Chondrocyte (in vitro differentiated cells): Measurements from ENCODE around the gene TMPRSS9. TPM values are rescaled to one million over a fixed set of nuclear protein-coding genes. Genes with fewer than 3 reads are reported as not detected.
"Not testable (repeated sequence)": the region's sequence is repeated elsewhere in the genome, so short reads cannot be mapped to it uniquely, and the experiment has no call there.

ENCODE experiments used
- DNase-seq: peaks from one replicate; pipeline ENCODE4 v3.0.0; 2021; ENCODE audit warnings: mixed read lengths, low spot score
- H3K27ac Mint-ChIP-seq: one replicate; pipeline ENCODE4 v1.8.0; 2021; ENCODE audit warnings: mild to moderate bottlenecking, moderate library complexity, mixed read lengths; ENCODE audit not compliant: unreplicated experiment
- H3K27me3 Mint-ChIP-seq: 2 replicates; pipeline ENCODE4 v1.8.0; 2021; ENCODE audit warnings: low read depth, mixed read lengths
- H3K36me3 Mint-ChIP-seq: 2 replicates; pipeline ENCODE4 v1.8.0; 2021; ENCODE audit warnings: low read depth, mixed read lengths
- H3K4me1 Mint-ChIP-seq: 2 replicates; pipeline ENCODE4 v1.8.0; 2021; ENCODE audit warnings: low read depth, mild to moderate bottlenecking, mixed read lengths
- H3K4me3 Mint-ChIP-seq: one replicate; pipeline ENCODE4 v1.8.0; 2021; ENCODE audit warnings: mild to moderate bottlenecking, moderate library complexity, mixed read lengths; ENCODE audit not compliant: unreplicated experiment
- H3K9me3 Mint-ChIP-seq: 2 replicates; pipeline ENCODE4 v1.8.0; 2021; ENCODE audit warnings: low read depth, mixed read lengths
- total RNA-seq: library from RNA; stranded (reverse); gene quantifications from 3 replicates; pipeline ENCODE4 v1.2.1, GENCODE V29; 2021
- TF ChIP-seq, protein P1 (sequence below): fragments of 200-600 bp; sonication (generic); IDR thresholded peaks from 2 replicates; pipeline ENCODE4 v1.5.0; 2021; ENCODE audit warnings: antibody characterized with exemption, mild to moderate bottlenecking, moderate library complexity

Gene TMPRSS9
- total RNA-seq, 1 donor from 2014 or later: 0.15 TPM

GRCh38 chr19:2454962-2455850, 95.1 kb downstream of the TMPRSS9 start:
- DNase-seq: no peak
- Mint-ChIP-seq H3K36me3 (no peaks in the 10 kb centered on the region), H3K27me3 (no peaks in the 10 kb centered on the region), H3K27ac (peak overlapping the region; percentile 22), H3K9me3 (no peaks in the 10 kb centered on the region), H3K4me3 (peak overlapping the region; percentile 78), H3K4me1 (peaks cover 16% of the 10 kb centered on the region)
- TF ChIP-seq, protein P1, sequence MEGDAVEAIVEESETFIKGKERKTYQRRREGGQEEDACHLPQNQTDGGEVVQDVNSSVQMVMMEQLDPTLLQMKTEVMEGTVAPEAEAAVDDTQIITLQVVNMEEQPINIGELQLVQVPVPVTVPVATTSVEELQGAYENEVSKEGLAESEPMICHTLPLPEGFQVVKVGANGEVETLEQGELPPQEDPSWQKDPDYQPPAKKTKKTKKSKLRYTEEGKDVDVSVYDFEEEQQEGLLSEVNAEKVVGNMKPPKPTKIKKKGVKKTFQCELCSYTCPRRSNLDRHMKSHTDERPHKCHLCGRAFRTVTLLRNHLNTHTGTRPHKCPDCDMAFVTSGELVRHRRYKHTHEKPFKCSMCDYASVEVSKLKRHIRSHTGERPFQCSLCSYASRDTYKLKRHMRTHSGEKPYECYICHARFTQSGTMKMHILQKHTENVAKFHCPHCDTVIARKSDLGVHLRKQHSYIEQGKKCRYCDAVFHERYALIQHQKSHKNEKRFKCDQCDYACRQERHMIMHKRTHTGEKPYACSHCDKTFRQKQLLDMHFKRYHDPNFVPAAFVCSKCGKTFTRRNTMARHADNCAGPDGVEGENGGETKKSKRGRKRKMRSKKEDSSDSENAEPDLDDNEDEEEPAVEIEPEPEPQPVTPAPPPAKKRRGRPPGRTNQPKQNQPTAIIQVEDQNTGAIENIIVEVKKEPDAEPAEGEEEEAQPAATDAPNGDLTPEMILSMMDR: no peak

GRCh38 chr19:2455851-2456570, 95.9 kb downstream of the TMPRSS9 start:
- no peaks in the 10 kb centered on the region for H3K27me3 Mint-ChIP-seq
- H3K4me3 Mint-ChIP-seq: peak overlapping the region; percentile 78
- peak; percentile 89 for DNase-seq
- peak overlapping the region; percentile 8 for H3K27ac Mint-ChIP-seq
- H3K36me3 Mint-ChIP-seq: no peaks in the 10 kb centered on the region
- TF ChIP-seq, protein P1: no peak
- peaks cover 17% of the 10 kb centered on the region for H3K4me1 Mint-ChIP-seq
- no peaks in the 10 kb centered on the region for H3K9me3 Mint-ChIP-seq

DNA sequence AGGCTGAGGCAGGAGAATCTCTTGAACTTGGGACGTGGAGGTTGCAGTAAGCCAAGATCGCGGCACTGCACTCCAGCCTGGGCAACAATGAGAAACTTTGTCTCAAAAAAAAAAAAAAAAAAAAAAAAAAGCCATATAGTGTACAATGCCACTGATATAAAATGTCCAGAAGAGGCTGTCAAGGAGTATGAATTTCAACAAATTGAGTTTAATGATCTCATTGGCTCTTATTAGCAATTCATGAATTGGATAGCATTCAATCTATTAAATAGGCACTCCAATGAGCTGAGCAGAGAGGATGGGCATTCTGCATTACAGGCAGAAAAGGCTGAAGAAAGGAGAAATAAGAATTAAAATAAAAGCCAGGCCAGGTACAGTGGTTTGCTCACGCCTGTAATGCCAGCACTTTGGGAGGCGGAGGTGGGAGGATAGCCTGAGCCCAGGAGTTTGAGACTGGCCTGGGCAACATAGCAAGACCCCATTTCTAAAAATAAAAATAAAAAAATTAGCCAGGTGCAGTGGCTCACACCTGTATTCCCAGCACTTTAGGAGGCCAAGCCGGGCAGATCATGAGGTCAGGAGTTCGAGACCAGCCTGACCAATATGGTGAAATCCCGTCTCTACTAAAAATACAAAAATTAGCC, 97.5 kb downstream of the TMPRSS9 start:
- TF ChIP-seq, protein P1: peak; percentile 4
- Mint-ChIP-seq H3K27ac (peak overlapping the region; percentile 96), H3K36me3 (no peaks in the 10 kb centered on the region), H3K4me1 (peaks cover 30% of the 10 kb centered on the region), H3K9me3 (no peaks in the 10 kb centered on the region), H3K27me3 (no peaks in the 10 kb centered on the region), H3K4me3 (peak overlapping the region; percentile 82)
- DNase-seq: no peak

GRCh38 chr19:2458054-2458453, 98.0 kb downstream of the TMPRSS9 start:
- no peak overlapping the region for H3K4me3 Mint-ChIP-seq
- no peaks in the 10 kb centered on the region for H3K9me3 Mint-ChIP-seq
- DNase-seq: no peak
- H3K4me1 Mint-ChIP-seq: peaks cover 30% of the 10 kb centered on the region
- H3K27ac Mint-ChIP-seq: peak overlapping the region; percentile 12
- TF ChIP-seq, protein P1: no peak
- no peaks in the 10 kb centered on the region for H3K27me3 Mint-ChIP-seq
- no peaks in the 10 kb centered on the region for H3K36me3 Mint-ChIP-seq

DNA sequence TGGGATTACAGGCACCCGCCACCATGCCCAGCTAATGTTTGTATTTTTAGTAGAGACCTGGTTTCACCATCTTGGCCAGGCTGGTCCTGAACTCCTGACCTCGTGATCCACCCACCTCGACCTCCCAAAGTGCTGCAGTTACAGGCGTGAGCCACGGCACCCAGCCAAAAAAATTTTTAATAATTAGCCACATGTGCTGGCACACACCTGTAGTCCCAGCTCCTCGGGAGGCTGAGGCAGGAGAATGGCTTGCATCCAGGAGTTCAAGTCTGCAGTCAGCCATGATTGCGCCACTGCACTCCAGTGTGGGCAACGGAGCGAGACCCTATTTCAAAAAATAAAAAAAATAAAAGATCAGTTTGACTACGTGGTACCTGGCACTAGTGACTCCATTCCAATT, 98.7 kb downstream of the TMPRSS9 start:
- not testable (repeated sequence) for H3K4me3 Mint-ChIP-seq

More for the DNA sequence above, 98.7 kb downstream of the TMPRSS9 start:
- not testable (repeated sequence) for H3K36me3 Mint-ChIP-seq, DNase-seq, H3K27me3 Mint-ChIP-seq, H3K27ac Mint-ChIP-seq, H3K9me3 Mint-ChIP-seq
- H3K4me1 Mint-ChIP-seq: peaks cover 30% of the 10 kb centered on the region
